ENCODE data around the gene CYFIP1. TPM values are rescaled to one million over a fixed set of nuclear protein-coding genes. Genes with fewer than 3 reads are reported as not detected.

The CYFIP1 gene
- total RNA-seq, 1 experiment from 2014 or later, result 205 TPM

DNA sequence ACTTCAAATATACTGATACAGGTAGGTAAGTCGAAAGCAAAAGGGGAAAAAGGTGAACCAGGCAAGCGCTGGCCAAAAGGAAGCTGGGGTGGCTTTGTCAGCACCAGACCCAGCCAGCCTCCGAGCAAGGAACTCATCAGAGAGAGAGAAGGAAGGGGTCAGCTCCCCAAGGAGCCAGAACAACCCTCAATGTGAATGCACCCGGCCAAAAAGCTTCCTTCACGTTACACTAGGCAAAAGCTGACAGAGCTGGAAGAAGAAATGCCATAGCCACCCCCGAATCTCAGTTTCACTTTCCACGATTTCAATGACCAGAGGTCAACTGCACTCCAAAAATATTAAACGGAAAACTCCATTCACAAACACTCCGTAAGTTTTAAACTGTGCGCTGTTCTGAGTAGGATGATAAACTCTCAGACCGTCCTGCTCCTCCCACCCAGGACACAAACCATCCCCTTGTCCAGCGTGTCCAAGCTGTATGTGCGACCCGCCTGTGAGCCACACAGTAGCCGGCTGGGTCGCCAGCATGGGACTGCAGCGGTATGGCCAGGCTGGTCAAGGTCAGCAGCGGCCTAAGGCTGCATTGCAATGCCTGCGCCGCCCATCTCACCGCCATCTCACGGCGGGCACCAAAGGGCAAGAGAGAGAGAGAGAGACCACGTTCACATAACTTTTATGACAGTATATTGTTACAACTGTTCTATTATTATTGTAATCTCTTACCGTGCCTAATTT, 29.7 kb downstream of the CYFIP1 start:
- Histone ChIP-seq H3K36me3 (ENCODE audit: control insufficient read depth, insufficient read depth, low read length) (no peaks in the 10 kb centered on the region), H3K9me3 (no peaks in the 10 kb centered on the region), H3K4me1 (no peaks in the 10 kb centered on the region), H3K4me3 (ENCODE audit: low read depth, low read length) (no peak overlapping the region), H3K27me3 (replicated peaks; ENCODE audit: control insufficient read depth, insufficient read depth, low read length) (no peaks in the 10 kb centered on the region)
- no peak overlapping the region for H3K4me3 Mint-ChIP-seq (ENCODE audit: unreplicated experiment)
- peaks cover 9% of the 10 kb centered on the region for H3K4me1 Mint-ChIP-seq (ENCODE audit: low read depth, unreplicated experiment)
- TF ChIP-seq, protein P1, sequence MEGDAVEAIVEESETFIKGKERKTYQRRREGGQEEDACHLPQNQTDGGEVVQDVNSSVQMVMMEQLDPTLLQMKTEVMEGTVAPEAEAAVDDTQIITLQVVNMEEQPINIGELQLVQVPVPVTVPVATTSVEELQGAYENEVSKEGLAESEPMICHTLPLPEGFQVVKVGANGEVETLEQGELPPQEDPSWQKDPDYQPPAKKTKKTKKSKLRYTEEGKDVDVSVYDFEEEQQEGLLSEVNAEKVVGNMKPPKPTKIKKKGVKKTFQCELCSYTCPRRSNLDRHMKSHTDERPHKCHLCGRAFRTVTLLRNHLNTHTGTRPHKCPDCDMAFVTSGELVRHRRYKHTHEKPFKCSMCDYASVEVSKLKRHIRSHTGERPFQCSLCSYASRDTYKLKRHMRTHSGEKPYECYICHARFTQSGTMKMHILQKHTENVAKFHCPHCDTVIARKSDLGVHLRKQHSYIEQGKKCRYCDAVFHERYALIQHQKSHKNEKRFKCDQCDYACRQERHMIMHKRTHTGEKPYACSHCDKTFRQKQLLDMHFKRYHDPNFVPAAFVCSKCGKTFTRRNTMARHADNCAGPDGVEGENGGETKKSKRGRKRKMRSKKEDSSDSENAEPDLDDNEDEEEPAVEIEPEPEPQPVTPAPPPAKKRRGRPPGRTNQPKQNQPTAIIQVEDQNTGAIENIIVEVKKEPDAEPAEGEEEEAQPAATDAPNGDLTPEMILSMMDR (IDR thresholded peaks at IDR 0.05; ENCODE audit: insufficient read depth in 1 of 2, low read depth in 1 of 2, low read length in 1 of 2, severe bottlenecking in 1 of 2, unreplicated experiment in 1 of 2), result no peak
- ChIA-PET POLR2A (no interaction called here), CTCF (no interaction called here)
- peaks cover 35% of the 10 kb centered on the region for H3K36me3 Mint-ChIP-seq (ENCODE audit: insufficient read depth, unreplicated experiment)
- no peak for DNase-seq
- no TSS peak for BruUV-seq (replicated peaks)
- no peaks in the 10 kb centered on the region for H3K9me3 Mint-ChIP-seq (ENCODE audit: unreplicated experiment)
- no peaks in the 10 kb centered on the region for H3K27me3 Mint-ChIP-seq (ENCODE audit: insufficient read depth, unreplicated experiment)
- H3K27ac Mint-ChIP-seq (ENCODE audit: unreplicated experiment), result no peak overlapping the region
- intact Hi-C loops (cut with micrococcal nuclease; ENCODE audit: unreplicated experiment), result no loop called here

DNA sequence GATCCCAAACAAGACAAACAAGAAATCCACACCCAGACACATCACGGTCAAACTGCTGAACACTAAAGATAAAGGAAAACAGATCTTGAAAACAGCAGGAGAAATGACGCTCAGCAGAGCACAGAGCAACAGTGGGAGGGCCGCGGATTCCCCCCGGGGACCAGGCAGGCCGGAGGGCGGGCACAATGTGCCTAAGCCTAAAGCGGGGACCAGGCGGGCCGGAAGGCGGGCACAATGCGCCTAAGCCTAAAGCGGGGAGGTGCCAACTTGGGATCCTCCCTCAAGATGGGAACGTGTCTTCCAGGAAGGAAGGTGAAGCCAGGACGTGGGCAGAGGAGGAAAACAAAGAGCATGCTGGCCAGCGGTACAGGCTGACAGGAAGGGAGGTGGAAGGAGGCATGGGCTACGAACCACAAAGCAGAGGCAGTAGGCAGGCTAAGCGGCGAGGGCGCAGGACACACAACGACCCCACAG, 31.1 kb downstream of the CYFIP1 start:
- intact Hi-C loops (cut with micrococcal nuclease; ENCODE audit: unreplicated experiment), result no loop called here
- CTCF ChIA-PET, result no interaction called here
- Histone ChIP-seq H3K36me3 (ENCODE audit: control insufficient read depth, insufficient read depth, low read length) (peaks cover 3% of the 10 kb centered on the region; the same call in 1 of the 2 replicates), H3K9me3 (no peaks in the 10 kb centered on the region), H3K4me3 (ENCODE audit: low read depth, low read length) (no peak overlapping the region), H3K27me3 (replicated peaks; ENCODE audit: control insufficient read depth, insufficient read depth, low read length) (no peaks in the 10 kb centered on the region), H3K4me1 (no peaks in the 10 kb centered on the region)
- BruUV-seq (replicated peaks), result no TSS peak
- DNase-seq, result no peak
- POLR2A ChIA-PET, result no interaction called here
- Mint-ChIP-seq H3K4me3 (ENCODE audit: unreplicated experiment) (no peak overlapping the region), H3K4me1 (ENCODE audit: low read depth, unreplicated experiment) (peaks cover 9% of the 10 kb centered on the region), H3K27ac (ENCODE audit: unreplicated experiment) (no peak overlapping the region), H3K27me3 (ENCODE audit: insufficient read depth, unreplicated experiment) (no peaks in the 10 kb centered on the region), H3K36me3 (ENCODE audit: insufficient read depth, unreplicated experiment) (peaks cover 48% of the 10 kb centered on the region), H3K9me3 (ENCODE audit: unreplicated experiment) (no peaks in the 10 kb centered on the region)
- TF ChIP-seq, protein P1 (IDR thresholded peaks at IDR 0.05; ENCODE audit: insufficient read depth in 1 of 2, low read depth in 1 of 2, low read length in 1 of 2, severe bottlenecking in 1 of 2, unreplicated experiment in 1 of 2), result no peak

DNA sequence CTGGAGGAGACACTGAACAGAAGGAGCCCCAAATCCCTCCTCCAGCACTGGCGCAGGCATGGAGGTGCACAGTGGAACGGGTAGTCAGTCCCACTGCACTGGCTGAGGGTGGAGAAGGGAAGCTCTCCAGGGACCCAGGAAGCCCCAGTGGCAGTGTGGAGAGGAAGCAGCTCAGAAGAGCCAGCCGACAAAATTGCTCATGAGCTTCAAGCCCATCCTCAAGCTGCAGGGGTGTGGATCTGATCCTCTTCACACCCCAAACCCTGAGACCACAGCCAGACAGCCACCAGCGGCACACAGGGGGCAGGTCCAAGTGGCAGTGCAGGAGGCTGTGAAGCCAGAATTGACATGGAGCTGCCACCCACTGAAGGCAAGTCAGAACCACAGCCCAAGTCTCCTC, 32.1 kb downstream of the CYFIP1 start:
- Histone ChIP-seq H3K4me3 (ENCODE audit: low read depth, low read length) (no peak overlapping the region), H3K36me3 (ENCODE audit: control insufficient read depth, insufficient read depth, low read length) (peaks cover 5% of the 10 kb centered on the region; the same call in 1 of the 2 replicates), H3K27me3 (replicated peaks; ENCODE audit: control insufficient read depth, insufficient read depth, low read length) (no peaks in the 10 kb centered on the region), H3K4me1 (no peaks in the 10 kb centered on the region), H3K9me3 (no peaks in the 10 kb centered on the region)
- POLR2A ChIA-PET, result no interaction called here
- peaks cover 9% of the 10 kb centered on the region for H3K4me1 Mint-ChIP-seq (ENCODE audit: low read depth, unreplicated experiment)
- H3K27ac Mint-ChIP-seq (ENCODE audit: unreplicated experiment), result no peak overlapping the region
- no peak for DNase-seq
- H3K36me3 Mint-ChIP-seq (ENCODE audit: insufficient read depth, unreplicated experiment), result peaks cover 55% of the 10 kb centered on the region
- CTCF ChIA-PET, result no interaction called here
- TF ChIP-seq, protein P1 (IDR thresholded peaks at IDR 0.05; ENCODE audit: insufficient read depth in 1 of 2, low read depth in 1 of 2, low read length in 1 of 2, severe bottlenecking in 1 of 2, unreplicated experiment in 1 of 2), result no peak
- no peaks in the 10 kb centered on the region for H3K9me3 Mint-ChIP-seq (ENCODE audit: unreplicated experiment)
- no TSS peak for BruUV-seq (replicated peaks)
- no peaks in the 10 kb centered on the region for H3K27me3 Mint-ChIP-seq (ENCODE audit: insufficient read depth, unreplicated experiment)
- no peak overlapping the region for H3K4me3 Mint-ChIP-seq (ENCODE audit: unreplicated experiment)
- intact Hi-C loops (cut with micrococcal nuclease; ENCODE audit: unreplicated experiment), result no loop called here
